HepG2 (cell line): ENCODE data around the gene SMARCD1. TPM values are rescaled to one million over a fixed set of nuclear protein-coding genes. Genes with fewer than 3 reads are reported as not detected.
A peak's percentile ranks its signal among the peaks of the same experiment; 100 is the strongest.
"Not testable (repeated sequence)": the region's sequence is repeated elsewhere in the genome, so short reads cannot be mapped to it uniquely, and the experiment has no call there.

Experiments
- ATAC-seq: fragments of 200-7000 bp; cut with Tn5 transposase; 3 replicates; pipeline ENCODE4 v1.9.1; 2020; ENCODE audit warnings: mild to moderate bottlenecking, moderate library complexity
- BruUV-seq: library from RNA; stranded (reverse); fragments of 400-500 nt; replicated peaks from 2 replicates; lab custom pipeline; 2021; lab: Mats Ljungman, UMichigan
- CTCF ChIA-PET: fragments of 300-600 bp; formaldehyde crosslinking; extraction: SDS; loops from one replicate; lab custom pipeline; 2021; ENCODE audit warnings: low total read pairs, inconsistent platforms, low intra/inter-chr PET ratio; lab: Yijun Ruan, JAX
- POLR2A ChIA-PET: fragments of 350-600 bp; sonication (Branson Sonifier 250); formaldehyde crosslinking; loops from one replicate; lab custom pipeline; 2020; ENCODE audit warnings: antibody characterized with exemption, inconsistent platforms; lab: Yijun Ruan, JAX
- DNase-seq: peaks from one replicate; pipeline ENCODE4 v3.0.0-alpha.2; 2015; ENCODE audit warnings: low spot score
- FAIRE-seq: peaks from 3 replicates; lab custom pipeline; 2011; peaks lifted over from hg19 to GRCh38; lab: Jason Lieb, UNC
- H2AFZ ChIP-seq: one replicate; pipeline ENCODE4 v1.6.1; 2011; ENCODE audit warnings: low read length, inconsistent platforms
- H3K27ac ChIP-seq: fragments of 300-600 bp; 3 replicates; pipeline ENCODE4 v1.8.0; 2011; ENCODE audit warnings: mixed run types, mild to moderate bottlenecking, mixed read lengths, low read length, inconsistent platforms; ENCODE audit not compliant: insufficient read depth; ENCODE audit errors: extremely low read length
- H3K27me3 ChIP-seq, 2 experiments: fragments of 200-600 bp in 1 of 2; 2 replicates in 1 of 2; 3 replicates in 1 of 2; pipeline versions ENCODE4 v1.6.0 to v1.8.0; 2011; ENCODE audit warnings: low read length in 2 of 2, mild to moderate bottlenecking in 2 of 2, moderate library complexity in 2 of 2, inconsistent platforms in 1 of 2; ENCODE audit not compliant: insufficient read depth in 2 of 2, control insufficient read depth in 1 of 2
- H3K36me3 ChIP-seq, 2 experiments: fragments of 200-600 bp in 1 of 2; replicated peaks in 1 of 2; 2 replicates in 1 of 2; 3 replicates in 1 of 2; pipeline versions ENCODE4 v1.5.1 to v1.8.0; 2011; ENCODE audit warnings: low read length in 2 of 2, inconsistent platforms in 1 of 2; ENCODE audit not compliant: insufficient read depth in 2 of 2, control insufficient read depth in 1 of 2
- H3K4me1 ChIP-seq: 2 replicates; pipeline ENCODE4 v1.5.1; 2012; ENCODE audit warnings: low read length, inconsistent platforms; ENCODE audit not compliant: insufficient read depth
- H3K4me2 ChIP-seq: 2 replicates; pipeline ENCODE4 v1.6.0; 2011; ENCODE audit warnings: low read depth, low read length, inconsistent platforms
- H3K4me3 ChIP-seq, 3 experiments: fragments of 200-600 bp in 1 of 3; sonication (generic), shearing (Covaris generic) in 1 of 3; replicated peaks in 1 of 3; 2 replicates each; pipeline ENCODE4 v1.5.1; 2011 to 2016; ENCODE audit warnings: low read length in 3 of 3, inconsistent platforms in 2 of 3, low read depth in 2 of 3, mild to moderate bottlenecking in 2 of 3, control low read depth in 1 of 3, mixed read lengths in 1 of 3; ENCODE audit not compliant: insufficient read depth in 1 of 3
- H3K79me2 ChIP-seq: one replicate; pipeline ENCODE4 v1.6.1; 2011; ENCODE audit warnings: low read length, inconsistent platforms; ENCODE audit not compliant: insufficient read depth
- H3K9ac ChIP-seq: 2 replicates; pipeline ENCODE4 v1.6.0; 2011; ENCODE audit warnings: mild to moderate bottlenecking, low read depth, low read length, inconsistent platforms; ENCODE audit not compliant: insufficient read depth
- H3K9me3 ChIP-seq: 2 replicates; pipeline ENCODE4 v1.5.1; 2012; ENCODE audit warnings: mild to moderate bottlenecking, low read length
- H4K20me1 ChIP-seq: 2 replicates; pipeline ENCODE4 v1.6.0; 2011; ENCODE audit warnings: inconsistent platforms, mild to moderate bottlenecking, low read length, moderate library complexity; ENCODE audit not compliant: insufficient read depth
- KAT7 ChIP-seq: IDR thresholded peaks from 2 replicates; pipeline ENCODE4 v1.6.1; 2018; ENCODE audit warnings: borderline replicate concordance, missing compliant biosample characterization
- ZFP36L2 ChIP-seq: sonication (generic); formaldehyde crosslinking; IDR thresholded peaks from 2 replicates; pipeline ENCODE4 v1.4.0; 2020; ENCODE audit warnings: missing genetic modification reagents
- ZNF343 ChIP-seq: sonication (generic); formaldehyde crosslinking; IDR thresholded peaks from 2 replicates; pipeline ENCODE4 v1.4.0; 2020; ENCODE audit warnings: mild to moderate bottlenecking, missing genetic modification reagents
- WGBS: methylation state at CpG from one replicate; pipeline ENCODE4 v1.1.6; 2017; ENCODE audit warnings: low lambda C conversion rate; 5-methylcytosine and 5-hydroxymethylcytosine counted together
- in situ Hi-C: cut with HindIII; loops from 2 replicates; pipeline ENCODE4 v1.10.0; 2017; ENCODE audit warnings: low pct_unique_long_range_greater_than_20kb; ENCODE audit not compliant: extremely low pct_ligation_motif_present
- intact Hi-C: fragments of 100-400 bp; cut with micrococcal nuclease; formaldehyde crosslinking; loops from one replicate; pipeline ENCODE4 v1.10.0; 2022; ENCODE audit not compliant: unreplicated experiment
- polyA plus RNA-seq, 8 experiments: library from polyadenylated mRNA; depleted of rRNA in 3 of 8; stranded (reverse) in 7 of 8; unstranded in 1 of 8; fragments of >200 nt; fragmentation: Illumina TruSeq in 4 of 8; extraction: Trizol in 4 of 8; gene quantifications; 2 replicates each; pipeline versions ENCODE4 v1.2.1 to v1.2.3, GENCODE V29; 2011 to 2016; ENCODE audit warnings: low read depth in 4 of 8, missing spikeins in 1 of 8, mixed read lengths in 1 of 8; ENCODE audit not compliant: insufficient read depth in 1 of 8
- total RNA-seq, 5 experiments: library from RNA; depleted of rRNA; stranded (reverse); fragments of >200 nt; fragmentation: Illumina TruSeq; extraction: Trizol; gene quantifications; 2 replicates each; pipeline ENCODE4 v1.2.3, GENCODE V29; 2016; ENCODE audit warnings: low read depth in 1 of 5

SMARCD1 gene
- total and polyA plus RNA-seq, 2 of the 13 experiments (the other 11 are each of a cell fraction or from before 2014, with no cell fraction given), result 51.7 to 54.6 TPM

DNA sequence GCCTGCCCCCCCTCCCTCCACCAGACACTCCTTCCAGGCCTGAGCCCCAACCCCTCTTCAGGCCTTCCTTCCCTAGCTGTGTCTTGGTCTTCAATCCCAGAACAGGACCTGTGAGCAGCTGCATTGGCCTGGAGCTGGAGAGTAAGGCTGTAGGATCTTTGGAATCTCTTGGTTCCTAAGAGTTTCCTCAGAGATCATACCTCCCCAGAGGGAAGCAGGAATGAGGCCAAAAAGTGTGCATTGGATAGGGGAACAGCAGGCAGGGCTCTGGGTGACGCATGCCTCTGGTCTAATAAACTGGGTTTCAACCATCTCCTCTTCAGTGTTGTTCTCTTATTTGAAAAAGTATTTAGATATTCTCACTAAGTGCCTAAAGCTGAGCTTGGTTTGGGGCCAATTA is 1.8 kb upstream of the SMARCD1 start:
- Histone ChIP-seq H3K27ac (peak overlapping the region; percentile 62), H4K20me1 (peaks cover 4% of the 10 kb centered on the region; the same call in 1 of the 2 replicates), H3K27me3 (no peaks in the 10 kb centered on the region), H3K36me3 (peaks cover 4 to 14% of the 10 kb centered on the region in 2 experiments; a peak in 3 of 5 replicates), H3K79me2 (peaks cover 11% of the 10 kb centered on the region), H3K4me3 (peak overlapping the region in 1 of 3 experiments; percentile 59; a peak in 1 of 6 replicates), H3K4me1 (peaks cover 78% of the 10 kb centered on the region), H3K9me3 (no peaks in the 10 kb centered on the region), H2AFZ (no peak overlapping the region), H3K9ac (peak overlapping the region; percentile 50; the same call in 1 of the 2 replicates), H3K4me2 (peak overlapping the region; percentile 68)
- intact Hi-C loops, result no loop called here
- POLR2A ChIA-PET, result interaction anchor here (0.6 to 7.4 kb wide), 17 partner anchors 9 to 421 kb away, joined by 3 to 265 read pairs (median 4); partner anchors contain the start of genes CERS5, COX14, DIP2B and GPD1
- in situ Hi-C loops, result no loop called here
- BruUV-seq, result no TSS peak
- FAIRE-seq, result no peak
- TF ChIP-seq ZNF343 (0 out of 2 replicates have a peak, but pooled peaks have one; percentile 9), ZFP36L2 (no peak)
- 100% methylated on average over 1 of the region's 1 CpG for WGBS
- ATAC-seq, result no peak
- CTCF ChIA-PET, result no interaction called here
- DNase-seq, result no peak

- ATAC-seq, result not testable (repeated sequence)
- intact Hi-C loops, result loop anchor here (2.0 kb wide), 2 partner anchors 26 to 316 kb away; partner anchors contain the start of gene LARP4
Measured at GRCh38 chr12:50084409-50084774, 750 bp upstream of the SMARCD1 start.

More at GRCh38 chr12:50084409-50084774, 750 bp upstream of the SMARCD1 start:
- Histone ChIP-seq H3K4me3 (peak overlapping the region; percentile 58 to 77 (median 73)), H3K4me1 (peaks cover 88% of the 10 kb centered on the region), H3K79me2 (peaks cover 17% of the 10 kb centered on the region), H3K9ac (peak overlapping the region; percentile 77), H3K27ac (peak overlapping the region; percentile 88), H3K4me2 (peak overlapping the region; percentile 87), H3K36me3 (peaks cover 5 to 24% of the 10 kb centered on the region in 2 experiments)
- H2AFZ ChIP-seq, DNase-seq, H3K9me3 ChIP-seq, CTCF ChIA-PET, FAIRE-seq, H3K27me3 ChIP-seq, H4K20me1 ChIP-seq, BruUV-seq, in situ Hi-C loops: not testable (repeated sequence)
- WGBS, result 51% methylated on average over 7 of the region's 7 CpGs
- POLR2A ChIA-PET, result interaction anchor here (0.6 to 7.4 kb wide), 24 partner anchors 9 to 1179 kb away, joined by 3 to 265 read pairs (median 4); partner anchors contain the start of genes CERS5, COX14, GPD1 and LIMA1
- peak; percentile 62; the same call in 1 of the 2 replicates for TF ChIP-seq KAT7 (CRISPR knock-in tag)
